ENCODE results near the gene AK5. TPM values are rescaled to one million over a fixed set of nuclear protein-coding genes. Genes with fewer than 3 reads are reported as not detected.

The AK5 gene
- total and polyA plus RNA-seq, 7 experiments from 2014 or later = 1.7 to 82.1 (median 56.5) TPM

DNA sequence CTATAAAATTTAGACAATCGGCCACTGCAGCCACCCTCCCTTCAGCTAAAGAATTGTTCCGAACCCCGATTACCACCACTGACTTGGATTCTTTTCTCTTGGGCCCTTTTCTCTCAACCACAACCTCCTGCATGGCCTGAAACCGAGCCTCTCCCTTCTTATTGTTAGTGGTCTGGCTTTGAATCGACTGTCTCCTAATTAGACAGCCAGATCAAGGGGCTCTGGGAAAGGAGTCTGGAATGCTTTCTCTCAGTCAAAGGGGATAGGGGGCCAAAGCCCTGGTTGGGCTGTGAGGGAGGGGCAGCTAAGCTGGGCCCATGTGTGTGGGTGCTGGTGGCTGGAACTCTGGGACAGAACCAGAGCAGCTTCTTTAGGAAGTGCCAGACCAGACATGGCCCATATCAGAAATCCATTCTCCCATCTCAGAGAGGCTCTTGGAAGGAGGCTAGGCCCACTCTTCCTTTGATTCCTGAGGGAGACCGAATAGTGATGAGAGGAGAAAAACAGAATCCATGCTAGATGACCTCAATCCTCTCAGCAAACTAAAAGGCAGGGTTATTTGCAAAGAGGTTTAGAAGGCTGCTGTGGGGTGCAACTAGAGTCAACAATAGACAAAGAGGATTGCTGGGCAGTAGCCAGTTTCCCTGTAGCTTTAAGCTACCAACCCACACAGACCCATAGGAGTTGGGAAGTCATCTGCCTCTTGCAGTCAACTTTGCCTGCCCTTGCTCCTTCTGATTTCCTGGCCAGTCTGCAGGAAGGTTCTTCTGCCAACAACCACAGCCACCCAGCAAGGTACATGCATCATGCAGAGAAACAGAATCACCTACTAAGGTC is 117.6 kb downstream of the AK5 start:
- Histone ChIP-seq H3K4me1 (ENCODE audit: control insufficient read depth in 2 of 2, insufficient read depth in 2 of 2, low read length in 2 of 2) (no peaks in the 10 kb centered on the region), H3K9me3 (ENCODE audit: control insufficient read depth in 2 of 3, low read length in 3 of 3) (no peaks in the 10 kb centered on the region), H3K27me3 (ENCODE audit: control insufficient read depth in 2 of 2, insufficient read depth in 2 of 2, low read length in 2 of 2) (no peaks in the 10 kb centered on the region), H3K4me3 (ENCODE audit: low read length) (no peak overlapping the region), H3K36me3 (ENCODE audit: control insufficient read depth in 2 of 3, insufficient read depth in 3 of 3, low read length in 3 of 3) (no peaks in the 10 kb centered on the region), H3K27ac (ENCODE audit: low read depth, low read length) (no peak overlapping the region)
- CTCF ChIA-PET = no interaction called here
- no peak for DNase-seq
- POLR2A ChIA-PET = no interaction called here
- Mint-ChIP-seq H3K4me1 (peaks cover 0 to 42% (median 18%) of the 10 kb centered on the region in 7 donors), H3K36me3 (peaks cover 0 to 33% (median 21%) of the 10 kb centered on the region in 5 donors), H3K27me3 (no peaks in the 10 kb centered on the region), H3K27ac (peak overlapping the region in 7 of 9 donors; percentile 10 to 73 (median 47)), H3K4me3 (no peak overlapping the region), H3K9me3 (peaks cover 0 to 4% (median 2%) of the 10 kb centered on the region in 11 donors)
- intact Hi-C loops (cut with micrococcal nuclease) = no loop called here
- ATAC-seq = no peak

DNA sequence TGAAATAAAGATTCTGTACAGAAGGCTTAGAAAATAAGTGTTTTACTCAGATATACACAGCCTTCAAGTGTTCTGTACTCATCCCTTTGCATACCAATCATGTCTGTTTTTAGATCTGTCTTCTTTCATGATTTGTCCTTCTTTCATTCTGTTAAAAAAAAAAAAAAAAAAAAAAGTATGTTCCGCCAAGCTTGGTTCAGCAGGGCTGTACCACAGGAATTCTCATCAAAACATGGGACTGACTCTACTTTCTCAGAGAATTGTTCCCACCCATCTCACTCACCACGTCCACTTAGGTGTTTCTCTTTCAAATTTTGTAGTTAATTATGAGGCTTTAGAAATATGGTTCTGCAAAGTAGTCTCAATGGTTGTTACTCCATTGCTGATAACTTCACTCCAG is 119.0 kb downstream of the AK5 start:
- DNase-seq (no peak), ATAC-seq (no peak)
- Histone ChIP-seq H3K27me3 (ENCODE audit: control insufficient read depth in 2 of 2, insufficient read depth in 2 of 2, low read length in 2 of 2) (no peaks in the 10 kb centered on the region), H3K36me3 (ENCODE audit: control insufficient read depth in 2 of 3, insufficient read depth in 3 of 3, low read length in 3 of 3) (no peaks in the 10 kb centered on the region), H3K4me3 (ENCODE audit: low read length) (no peak overlapping the region), H3K9me3 (ENCODE audit: control insufficient read depth in 2 of 3, low read length in 3 of 3) (no peaks in the 10 kb centered on the region), H3K27ac (ENCODE audit: low read depth, low read length) (no peak overlapping the region), H3K4me1 (ENCODE audit: control insufficient read depth in 2 of 2, insufficient read depth in 2 of 2, low read length in 2 of 2) (no peaks in the 10 kb centered on the region)
- ChIA-PET CTCF (no interaction called here), POLR2A (no interaction called here)
- H3K4me3 Mint-ChIP-seq = no peak overlapping the region
- H3K9me3 Mint-ChIP-seq = peaks cover 0 to 5% (median 2%) of the 10 kb centered on the region in 11 donors
- intact Hi-C loops (cut with micrococcal nuclease) = no loop called here
- H3K36me3 Mint-ChIP-seq = peaks cover 0 to 32% (median 17%) of the 10 kb centered on the region in 5 donors
- H3K27me3 Mint-ChIP-seq = no peaks in the 10 kb centered on the region
- H3K4me1 Mint-ChIP-seq = peaks cover 0 to 54% (median 21%) of the 10 kb centered on the region in 7 donors
- H3K27ac Mint-ChIP-seq = peak overlapping the region in 2 of 9 donors; percentile 46 to 47

DNA sequence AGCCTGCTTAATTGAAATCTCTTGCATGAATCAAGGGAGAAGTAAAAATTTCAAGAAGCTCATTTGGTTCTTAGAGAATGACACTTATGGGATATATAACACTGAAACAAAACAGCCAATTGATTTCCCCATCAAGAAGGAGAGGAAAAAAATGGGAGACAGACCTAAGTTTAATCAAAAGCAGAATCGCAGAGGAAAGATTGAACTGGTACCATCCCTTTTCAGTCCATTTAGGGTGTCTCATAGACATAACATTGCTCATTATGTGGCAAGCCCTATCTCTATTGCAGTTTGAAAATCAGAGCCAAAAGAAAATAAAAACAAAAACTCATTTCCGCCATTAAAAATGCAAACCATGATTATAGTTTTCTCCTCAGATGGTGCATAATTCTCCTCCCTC is 119.6 kb downstream of the AK5 start:
- H3K4me3 Mint-ChIP-seq = no peak overlapping the region
- peaks cover 0 to 4% of the 10 kb centered on the region in 2 donors for H3K4me1 ChIP-seq (ENCODE audit: control insufficient read depth in 2 of 2, insufficient read depth in 2 of 2, low read length in 2 of 2)
- no peak overlapping the region for H3K4me3 ChIP-seq (ENCODE audit: low read length)
- H3K36me3 Mint-ChIP-seq = peaks cover 0 to 34% (median 21%) of the 10 kb centered on the region in 5 donors
- peaks cover 0 to 5% (median 2%) of the 10 kb centered on the region in 11 donors for H3K9me3 Mint-ChIP-seq
- no peaks in the 10 kb centered on the region for H3K27me3 Mint-ChIP-seq
- H3K27ac Mint-ChIP-seq = peak overlapping the region in 2 of 9 donors; percentile 44 to 47
- POLR2A ChIA-PET = no interaction called here
- H3K4me1 Mint-ChIP-seq = peaks cover 0 to 58% (median 23%) of the 10 kb centered on the region in 7 donors
- intact Hi-C loops (cut with micrococcal nuclease) = no loop called here
- H3K36me3 ChIP-seq (ENCODE audit: control insufficient read depth in 2 of 3, insufficient read depth in 3 of 3, low read length in 3 of 3) = no peaks in the 10 kb centered on the region
- DNase-seq (no peak), ATAC-seq (no peak)
- H3K27ac ChIP-seq (ENCODE audit: low read depth, low read length) = no peak overlapping the region
- H3K9me3 ChIP-seq (ENCODE audit: control insufficient read depth in 2 of 3, low read length in 3 of 3) = no peaks in the 10 kb centered on the region
- H3K27me3 ChIP-seq (ENCODE audit: control insufficient read depth in 2 of 2, insufficient read depth in 2 of 2, low read length in 2 of 2) = no peaks in the 10 kb centered on the region
- CTCF ChIA-PET = no interaction called here

DNA sequence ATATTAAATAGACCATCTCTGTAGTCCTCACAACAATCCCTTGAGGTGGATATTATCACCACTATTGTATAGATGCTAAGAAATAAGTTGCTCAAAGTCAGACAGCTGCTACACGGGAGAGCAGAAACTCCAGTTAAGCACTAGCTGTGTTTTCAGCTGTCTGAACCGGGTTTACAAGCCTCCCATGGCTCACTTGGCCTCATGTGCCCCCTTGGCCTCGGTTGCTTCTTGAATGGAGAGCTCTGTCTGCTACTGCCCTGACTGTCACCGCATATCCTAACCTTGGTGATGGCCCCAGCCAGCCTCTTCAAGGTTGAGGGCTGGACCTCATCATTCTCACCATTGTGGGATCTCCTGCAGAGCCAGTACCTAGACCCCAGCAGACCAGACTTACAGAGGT is 123.4 kb downstream of the AK5 start:
- ATAC-seq = no peak
- Mint-ChIP-seq H3K4me1 (peaks cover 0 to 50% (median 20%) of the 10 kb centered on the region in 7 donors), H3K36me3 (peaks cover 0 to 62% (median 34%) of the 10 kb centered on the region in 5 donors), H3K4me3 (no peak overlapping the region), H3K9me3 (peaks cover 2 to 15% (median 9%) of the 10 kb centered on the region in 11 donors), H3K27ac (peak overlapping the region in 6 of 9 donors; percentile 8 to 67 (median 48)), H3K27me3 (no peaks in the 10 kb centered on the region)
- H3K36me3 ChIP-seq (ENCODE audit: control insufficient read depth in 2 of 3, insufficient read depth in 3 of 3, low read length in 3 of 3) = no peaks in the 10 kb centered on the region
- ChIA-PET CTCF (no interaction called here), POLR2A (no interaction called here)
- no peak overlapping the region for H3K4me3 ChIP-seq (ENCODE audit: low read length)
- DNase-seq = no peak
- peaks cover 0 to 4% of the 10 kb centered on the region in 2 donors for H3K4me1 ChIP-seq (ENCODE audit: control insufficient read depth in 2 of 2, insufficient read depth in 2 of 2, low read length in 2 of 2)
- H3K9me3 ChIP-seq (ENCODE audit: control insufficient read depth in 2 of 3, low read length in 3 of 3) = no peaks in the 10 kb centered on the region
- intact Hi-C loops (cut with micrococcal nuclease) = no loop called here
- H3K27me3 ChIP-seq (ENCODE audit: control insufficient read depth in 2 of 2, insufficient read depth in 2 of 2, low read length in 2 of 2) = no peaks in the 10 kb centered on the region
- no peak overlapping the region for H3K27ac ChIP-seq (ENCODE audit: low read depth, low read length)

DNA sequence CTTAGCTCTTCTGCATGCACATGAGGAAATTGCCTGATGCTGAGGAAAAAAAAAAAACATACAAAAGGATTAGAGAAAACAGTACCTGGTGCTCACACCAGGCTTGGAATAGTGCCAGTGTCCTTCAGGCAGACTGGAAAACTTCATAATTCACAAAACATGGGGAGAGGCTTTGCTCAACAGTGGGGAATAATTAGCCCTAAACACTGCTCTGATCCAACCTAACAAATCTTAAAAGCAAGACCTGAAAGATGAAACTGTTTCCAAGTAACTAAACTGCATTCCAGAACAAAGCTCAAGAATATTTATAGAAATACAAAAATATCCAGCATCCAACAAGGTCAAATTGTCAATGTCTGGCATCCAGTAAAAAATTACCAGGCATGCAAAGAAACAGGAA is 124.8 kb downstream of the AK5 start:
- H3K36me3 Mint-ChIP-seq = peaks cover 0 to 62% (median 35%) of the 10 kb centered on the region in 5 donors
- peaks cover 0 to 3% (median 0%) of the 10 kb centered on the region in 3 experiments for H3K36me3 ChIP-seq (ENCODE audit: control insufficient read depth in 2 of 3, insufficient read depth in 3 of 3, low read length in 3 of 3)

DNA sequence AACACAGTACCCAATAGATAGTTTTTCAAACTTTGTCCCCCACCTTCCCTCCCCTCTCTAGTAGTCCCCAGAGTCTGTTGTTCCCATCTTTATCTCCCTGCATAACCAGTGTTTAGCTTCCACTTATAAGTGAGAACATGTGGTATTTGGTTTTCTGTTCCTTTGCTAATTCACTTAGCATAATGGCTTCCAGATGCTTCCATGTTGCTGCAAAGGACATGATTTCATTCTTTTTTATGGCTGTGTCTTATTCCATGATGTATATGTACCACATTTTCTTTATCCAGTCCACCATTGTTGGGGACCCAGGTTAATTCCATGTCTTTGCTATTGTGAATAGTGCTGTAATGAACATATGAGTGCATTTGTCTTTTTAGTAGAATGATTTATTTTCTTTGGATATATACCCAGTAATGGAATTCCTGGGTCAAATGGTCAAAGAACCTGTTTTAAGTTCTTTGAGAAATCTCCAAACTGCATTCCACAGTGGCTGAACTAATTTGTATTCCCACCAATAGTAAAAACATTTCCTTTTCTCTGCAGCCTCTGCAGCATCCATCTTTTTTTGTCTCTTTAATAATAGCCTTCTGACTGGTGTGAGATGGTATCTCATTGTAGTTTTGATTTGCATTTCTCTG is 126.0 kb downstream of the AK5 start:
- H3K9me3 Mint-ChIP-seq = peaks cover 2 to 15% (median 10%) of the 10 kb centered on the region in 11 donors
- ChIA-PET POLR2A (interaction anchor here (0.6 to 0.8 kb wide), 2 partner anchors 11 to 187 kb away, joined by 3 read pairs; no protein-coding TSS in a partner anchor), CTCF (no interaction called here)
- no peak for ATAC-seq
- peaks cover 0 to 70% (median 41%) of the 10 kb centered on the region in 5 donors for H3K36me3 Mint-ChIP-seq
- H3K27ac Mint-ChIP-seq = peak overlapping the region in 1 of 9 donors; percentile 46
- Histone ChIP-seq H3K4me1 (ENCODE audit: control insufficient read depth in 2 of 2, insufficient read depth in 2 of 2, low read length in 2 of 2) (peaks cover 0 to 8% of the 10 kb centered on the region in 2 donors), H3K9me3 (ENCODE audit: control insufficient read depth in 2 of 3, low read length in 3 of 3) (no peaks in the 10 kb centered on the region), H3K4me3 (ENCODE audit: low read length) (no peak overlapping the region), H3K27ac (ENCODE audit: low read depth, low read length) (no peak overlapping the region), H3K36me3 (ENCODE audit: control insufficient read depth in 2 of 3, insufficient read depth in 3 of 3, low read length in 3 of 3) (peaks cover 0 to 4% (median 4%) of the 10 kb centered on the region in 3 experiments), H3K27me3 (ENCODE audit: control insufficient read depth in 2 of 2, insufficient read depth in 2 of 2, low read length in 2 of 2) (no peaks in the 10 kb centered on the region)
- H3K27me3 Mint-ChIP-seq = peaks cover 0 to 3% (median 0%) of the 10 kb centered on the region in 5 donors
- intact Hi-C loops (cut with micrococcal nuclease) = no loop called here
- no peak for DNase-seq
- H3K4me3 Mint-ChIP-seq = no peak overlapping the region
- H3K4me1 Mint-ChIP-seq = peaks cover 2 to 60% (median 33%) of the 10 kb centered on the region in 7 donors

More for the DNA sequence above, 124.8 kb downstream of the AK5 start:
- Mint-ChIP-seq H3K27ac (peak overlapping the region in 5 of 9 donors; percentile 3 to 59 (median 29)), H3K27me3 (no peaks in the 10 kb centered on the region), H3K9me3 (peaks cover 2 to 15% (median 11%) of the 10 kb centered on the region in 11 donors), H3K4me1 (peaks cover 0 to 48% (median 25%) of the 10 kb centered on the region in 7 donors), H3K4me3 (no peak overlapping the region)
- Histone ChIP-seq H3K9me3 (ENCODE audit: control insufficient read depth in 2 of 3, low read length in 3 of 3) (no peaks in the 10 kb centered on the region), H3K27ac (ENCODE audit: low read depth, low read length) (no peak overlapping the region), H3K4me1 (ENCODE audit: control insufficient read depth in 2 of 2, insufficient read depth in 2 of 2, low read length in 2 of 2) (peaks cover 0 to 4% of the 10 kb centered on the region in 2 donors), H3K4me3 (ENCODE audit: low read length) (no peak overlapping the region), H3K27me3 (ENCODE audit: control insufficient read depth in 2 of 2, insufficient read depth in 2 of 2, low read length in 2 of 2) (no peaks in the 10 kb centered on the region)
- ATAC-seq (no peak), DNase-seq (no peak)
- ChIA-PET CTCF (no interaction called here), POLR2A (interaction anchor here (0.8 kb wide), 1 partner anchor 9 kb away, joined by 3 read pairs; no protein-coding TSS in a partner anchor)
- intact Hi-C loops (cut with micrococcal nuclease) = no loop called here
